ENCODE data around the gene MORN1. TPM values are rescaled to one million over a fixed set of nuclear protein-coding genes. Genes with fewer than 3 reads are reported as not detected.

Gene MORN1
- total and polyA plus RNA-seq, 2 donors (not counting 3 experiments of a cell fraction or from before 2014, with no cell fraction given): 4.3 to 6.4 TPM

DNA sequence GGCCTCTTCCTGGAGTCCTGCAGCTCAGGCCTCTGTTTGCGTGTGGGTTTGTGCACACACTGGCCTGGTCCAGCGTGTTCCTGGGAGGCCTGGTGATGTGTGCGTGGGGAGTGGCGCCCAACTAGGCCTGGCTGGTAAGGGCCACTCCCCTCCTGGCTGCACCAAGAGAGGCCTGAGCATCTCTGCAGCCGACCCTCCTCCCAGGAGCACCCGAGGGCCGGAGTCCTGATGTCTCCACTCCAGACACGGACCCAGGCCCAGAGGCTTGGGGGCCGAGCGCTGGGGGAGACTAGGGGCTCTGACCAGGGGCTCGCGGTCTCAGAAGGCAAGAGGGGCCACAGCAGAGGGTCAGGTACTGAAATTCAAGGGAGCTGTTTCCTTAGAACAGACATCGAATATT, 33.3 kb downstream of the MORN1 start:
- H3K4me2 ChIP-seq (ENCODE audit: insufficient read depth, low read length): no peak overlapping the region
- TF ChIP-seq EZH2 (IDR thresholded peaks at IDR 0.05; ENCODE audit: borderline replicate concordance, low read depth, low read length, severe bottlenecking): no peak
- no peak for TF ChIP-seq POLR2A (IDR thresholded peaks at IDR 0.05; ENCODE audit: low read depth, low read length)
- TF ChIP-seq, protein P1, sequence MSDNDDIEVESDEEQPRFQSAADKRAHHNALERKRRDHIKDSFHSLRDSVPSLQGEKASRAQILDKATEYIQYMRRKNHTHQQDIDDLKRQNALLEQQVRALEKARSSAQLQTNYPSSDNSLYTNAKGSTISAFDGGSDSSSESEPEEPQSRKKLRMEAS (IDR thresholded peaks at IDR 0.05; ENCODE audit: insufficient read depth, insufficient read length): no peak
- TF ChIP-seq POLR2AphosphoS5 (IDR thresholded peaks at IDR 0.05; ENCODE audit: insufficient read depth, low read depth, low read length): no peak
- intact Hi-C loops (cut with micrococcal nuclease) (no loop called here), dilution Hi-C loops (cut with MboI; ENCODE audit: extremely low pct_ligation_motif_present, low sequenced_read_pairs) (no loop called here)
- H3K9ac ChIP-seq (replicated peaks; ENCODE audit: extremely low read depth, insufficient read depth, low read length): no peak overlapping the region
- no peaks in the 10 kb centered on the region for H4K20me1 ChIP-seq (replicated peaks; ENCODE audit: control insufficient read depth, extremely low read depth, insufficient read depth, low read length)
- POLR2A ChIA-PET: no interaction called here
- H3K4me1 ChIP-seq (ENCODE audit: control insufficient read depth, extremely low read depth, insufficient read depth, low read length): no peaks in the 10 kb centered on the region
- no peaks in the 10 kb centered on the region for H3K9me3 ChIP-seq (replicated peaks; ENCODE audit: control insufficient read depth, insufficient read depth, low read length)
- DNase-seq (ENCODE audit: low read depth, low spot score) (no peak), FAIRE-seq (no peak)
- no peak overlapping the region for H3K27ac ChIP-seq (ENCODE audit: insufficient read depth, low read depth, low read length)
- no peaks in the 10 kb centered on the region for H3K9me1 ChIP-seq (replicated peaks; ENCODE audit: control insufficient read depth, extremely low read depth, insufficient read depth, low read length)
- no peaks in the 10 kb centered on the region for H3K36me3 ChIP-seq (ENCODE audit: control insufficient read depth in 2 of 2, extremely low read depth in 1 of 2, insufficient read depth in 2 of 2, low read length in 2 of 2)
- BruUV-seq (replicated peaks): no TSS peak
- H3K79me2 ChIP-seq (ENCODE audit: control insufficient read depth, insufficient read depth, low read length): no peaks in the 10 kb centered on the region
- no peaks in the 10 kb centered on the region for H3K27me3 ChIP-seq (ENCODE audit: control insufficient read depth in 2 of 2, insufficient read depth in 2 of 2, low read length in 2 of 2)
- CTCF ChIA-PET: interaction anchor here (0.9 kb wide), 1 partner anchor 24 kb away, joined by 4 read pairs; no protein-coding TSS in a partner anchor
- no peak overlapping the region for H2AFZ ChIP-seq (ENCODE audit: low read depth, low read length)
- H3K4me3 ChIP-seq (replicated peaks in 1 of 3; ENCODE audit: insufficient read depth in 1 of 3, low read depth in 1 of 3, low read length in 3 of 3): no peak overlapping the region

DNA sequence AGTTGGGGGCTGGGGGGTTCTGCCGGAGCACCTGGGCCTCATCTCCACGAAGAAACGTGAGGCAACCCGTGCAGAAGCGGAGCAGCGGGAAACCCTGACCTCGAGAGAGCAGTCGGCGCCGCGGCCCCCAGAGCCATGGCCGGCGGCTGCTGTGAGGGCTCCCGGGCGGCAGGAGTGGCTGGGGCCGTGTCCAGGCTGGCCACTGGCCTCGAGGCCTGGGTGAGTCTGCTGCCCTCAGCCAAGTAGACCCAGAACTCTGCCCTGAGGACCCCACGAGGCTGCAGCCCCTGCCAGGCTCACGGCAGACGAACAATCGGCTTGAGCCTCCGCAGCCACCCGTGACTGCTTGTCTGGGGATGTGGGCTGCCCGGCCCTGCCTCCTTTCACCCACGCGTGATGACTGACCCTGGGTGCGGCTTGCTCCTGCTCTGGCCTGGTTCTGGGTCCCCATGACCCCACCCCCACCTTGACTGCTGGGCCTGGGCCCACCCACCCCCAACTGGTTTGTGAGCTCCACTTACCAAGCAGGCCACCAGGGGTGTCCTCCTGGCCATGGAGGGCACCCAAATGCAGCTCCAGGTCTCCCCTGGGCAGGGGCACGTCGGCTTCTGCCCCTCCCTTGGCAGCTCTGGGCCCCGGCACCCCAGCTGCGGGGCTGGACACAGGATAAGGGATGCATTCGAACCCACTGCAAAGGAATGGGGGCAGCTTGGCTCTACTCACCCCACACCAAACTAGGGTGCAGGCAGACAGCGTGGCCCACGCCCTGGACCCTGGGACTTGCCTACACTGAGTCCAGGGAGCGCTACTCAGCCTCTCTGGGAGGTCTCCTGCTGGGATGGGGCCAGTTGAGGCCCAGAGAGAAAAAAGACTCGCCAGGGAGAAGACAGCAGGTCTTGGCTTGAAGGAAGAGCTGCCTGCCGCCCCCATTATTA, 34.2 kb downstream of the MORN1 start:
- no peak overlapping the region for H3K4me2 ChIP-seq (ENCODE audit: insufficient read depth, low read length)
- intact Hi-C loops (cut with micrococcal nuclease) (no loop called here), dilution Hi-C loops (cut with MboI; ENCODE audit: extremely low pct_ligation_motif_present, low sequenced_read_pairs) (no loop called here)
- POLR2A ChIA-PET: no interaction called here
- no peak overlapping the region for H2AFZ ChIP-seq (ENCODE audit: low read depth, low read length)
- H3K9me3 ChIP-seq (replicated peaks; ENCODE audit: control insufficient read depth, insufficient read depth, low read length): no peaks in the 10 kb centered on the region
- no peaks in the 10 kb centered on the region for H3K9me1 ChIP-seq (replicated peaks; ENCODE audit: control insufficient read depth, extremely low read depth, insufficient read depth, low read length)
- no peaks in the 10 kb centered on the region for H3K4me1 ChIP-seq (ENCODE audit: control insufficient read depth, extremely low read depth, insufficient read depth, low read length)
- H4K20me1 ChIP-seq (replicated peaks; ENCODE audit: control insufficient read depth, extremely low read depth, insufficient read depth, low read length): no peaks in the 10 kb centered on the region
- FAIRE-seq: no peak
- no peaks in the 10 kb centered on the region for H3K36me3 ChIP-seq (ENCODE audit: control insufficient read depth in 2 of 2, extremely low read depth in 1 of 2, insufficient read depth in 2 of 2, low read length in 2 of 2)
- no peak overlapping the region for H3K9ac ChIP-seq (replicated peaks; ENCODE audit: extremely low read depth, insufficient read depth, low read length)
- no peak for TF ChIP-seq EZH2 (IDR thresholded peaks at IDR 0.05; ENCODE audit: borderline replicate concordance, low read depth, low read length, severe bottlenecking)
- TF ChIP-seq POLR2A (IDR thresholded peaks at IDR 0.05; ENCODE audit: low read depth, low read length): no peak
- TF ChIP-seq MYC (IDR thresholded peaks at IDR 0.05; ENCODE audit: low read depth, low read length): no peak
- no peak for TF ChIP-seq JUN (IDR thresholded peaks at IDR 0.05; ENCODE audit: borderline replicate concordance, insufficient read depth, insufficient read length, low read depth)
- TF ChIP-seq GATA2 (IDR thresholded peaks at IDR 0.05; ENCODE audit: insufficient read depth, insufficient read length, low read depth, low read length): no peak
- TF ChIP-seq, protein P1 (IDR thresholded peaks at IDR 0.05; ENCODE audit: insufficient read depth, insufficient read length): no peak
- TF ChIP-seq, protein P2, sequence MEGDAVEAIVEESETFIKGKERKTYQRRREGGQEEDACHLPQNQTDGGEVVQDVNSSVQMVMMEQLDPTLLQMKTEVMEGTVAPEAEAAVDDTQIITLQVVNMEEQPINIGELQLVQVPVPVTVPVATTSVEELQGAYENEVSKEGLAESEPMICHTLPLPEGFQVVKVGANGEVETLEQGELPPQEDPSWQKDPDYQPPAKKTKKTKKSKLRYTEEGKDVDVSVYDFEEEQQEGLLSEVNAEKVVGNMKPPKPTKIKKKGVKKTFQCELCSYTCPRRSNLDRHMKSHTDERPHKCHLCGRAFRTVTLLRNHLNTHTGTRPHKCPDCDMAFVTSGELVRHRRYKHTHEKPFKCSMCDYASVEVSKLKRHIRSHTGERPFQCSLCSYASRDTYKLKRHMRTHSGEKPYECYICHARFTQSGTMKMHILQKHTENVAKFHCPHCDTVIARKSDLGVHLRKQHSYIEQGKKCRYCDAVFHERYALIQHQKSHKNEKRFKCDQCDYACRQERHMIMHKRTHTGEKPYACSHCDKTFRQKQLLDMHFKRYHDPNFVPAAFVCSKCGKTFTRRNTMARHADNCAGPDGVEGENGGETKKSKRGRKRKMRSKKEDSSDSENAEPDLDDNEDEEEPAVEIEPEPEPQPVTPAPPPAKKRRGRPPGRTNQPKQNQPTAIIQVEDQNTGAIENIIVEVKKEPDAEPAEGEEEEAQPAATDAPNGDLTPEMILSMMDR (IDR thresholded peaks at IDR 0.05; ENCODE audit: extremely low read depth in 1 of 2, insufficient read depth in 1 of 2, low read depth in 1 of 2, low read length in 2 of 2): no peak
- TF ChIP-seq POLR2AphosphoS5 (IDR thresholded peaks at IDR 0.05; ENCODE audit: insufficient read depth, low read depth, low read length): no peak
- TF ChIP-seq FOS (IDR thresholded peaks at IDR 0.05; ENCODE audit: borderline replicate concordance, insufficient read depth, low read length): no peak
- no peak for DNase-seq (ENCODE audit: low read depth, low spot score)
- no TSS peak for BruUV-seq (replicated peaks)
- no peak overlapping the region for H3K4me3 ChIP-seq (replicated peaks in 1 of 3; ENCODE audit: insufficient read depth in 1 of 3, low read depth in 1 of 3, low read length in 3 of 3)
- no peaks in the 10 kb centered on the region for H3K79me2 ChIP-seq (ENCODE audit: control insufficient read depth, insufficient read depth, low read length)
- CTCF ChIA-PET: interaction anchor here (0.9 to 1.0 kb wide), 2 partner anchors 11 to 24 kb away, joined by 4 to 5 read pairs; no protein-coding TSS in a partner anchor
- no peak overlapping the region for H3K27ac ChIP-seq (ENCODE audit: insufficient read depth, low read depth, low read length)
- no peaks in the 10 kb centered on the region for H3K27me3 ChIP-seq (ENCODE audit: control insufficient read depth in 2 of 2, insufficient read depth in 2 of 2, low read length in 2 of 2)
